ENCODE measurements around the gene RRAS.

GRCh38 chr19:49631610-49632192 lies 8.2 kb downstream of the RRAS start:
- TF ChIP-seq, protein P1, sequence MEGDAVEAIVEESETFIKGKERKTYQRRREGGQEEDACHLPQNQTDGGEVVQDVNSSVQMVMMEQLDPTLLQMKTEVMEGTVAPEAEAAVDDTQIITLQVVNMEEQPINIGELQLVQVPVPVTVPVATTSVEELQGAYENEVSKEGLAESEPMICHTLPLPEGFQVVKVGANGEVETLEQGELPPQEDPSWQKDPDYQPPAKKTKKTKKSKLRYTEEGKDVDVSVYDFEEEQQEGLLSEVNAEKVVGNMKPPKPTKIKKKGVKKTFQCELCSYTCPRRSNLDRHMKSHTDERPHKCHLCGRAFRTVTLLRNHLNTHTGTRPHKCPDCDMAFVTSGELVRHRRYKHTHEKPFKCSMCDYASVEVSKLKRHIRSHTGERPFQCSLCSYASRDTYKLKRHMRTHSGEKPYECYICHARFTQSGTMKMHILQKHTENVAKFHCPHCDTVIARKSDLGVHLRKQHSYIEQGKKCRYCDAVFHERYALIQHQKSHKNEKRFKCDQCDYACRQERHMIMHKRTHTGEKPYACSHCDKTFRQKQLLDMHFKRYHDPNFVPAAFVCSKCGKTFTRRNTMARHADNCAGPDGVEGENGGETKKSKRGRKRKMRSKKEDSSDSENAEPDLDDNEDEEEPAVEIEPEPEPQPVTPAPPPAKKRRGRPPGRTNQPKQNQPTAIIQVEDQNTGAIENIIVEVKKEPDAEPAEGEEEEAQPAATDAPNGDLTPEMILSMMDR (IDR thresholded peaks at IDR 0.05; ENCODE audit: low read depth, low read length) = no peak
- no peak for TF ChIP-seq EZH2phosphoT487 (IDR thresholded peaks at IDR 0.05; ENCODE audit: low read depth)
